KOPT-K1 (cell line): Measurements from ENCODE around the gene LRP1B.

ENCODE experiments used
- H3K27ac ChIP-seq: fragments of 200-600 bp; sonication (generic); 2 replicates; pipeline ENCODE4 v1.5.1; 2016; ENCODE audit warnings: antibody characterized with exemption, mild to moderate bottlenecking, low read depth, low read length; ENCODE audit not compliant: poor library complexity, severe bottlenecking
- H3K36me3 ChIP-seq: fragments of 200-600 bp; sonication (generic); 2 replicates; pipeline ENCODE4 v1.5.1; 2017; ENCODE audit warnings: antibody characterized with exemption, mild to moderate bottlenecking, low read length, moderate library complexity; ENCODE audit not compliant: insufficient read depth
- H3K9me3 ChIP-seq: fragments of 200-600 bp; sonication (generic); 2 replicates; pipeline ENCODE4 v1.5.1; 2017; ENCODE audit warnings: antibody characterized with exemption, low read length, mild to moderate bottlenecking; ENCODE audit not compliant: insufficient read depth, poor library complexity, severe bottlenecking

Gene LRP1B

GRCh38 chr2:141930803-141931202 lies 200.0 kb downstream of the LRP1B start:
- no peaks in the 10 kb centered on the region for H3K36me3 ChIP-seq
- H3K9me3 ChIP-seq = no peaks in the 10 kb centered on the region
- no peak overlapping the region for H3K27ac ChIP-seq

DNA sequence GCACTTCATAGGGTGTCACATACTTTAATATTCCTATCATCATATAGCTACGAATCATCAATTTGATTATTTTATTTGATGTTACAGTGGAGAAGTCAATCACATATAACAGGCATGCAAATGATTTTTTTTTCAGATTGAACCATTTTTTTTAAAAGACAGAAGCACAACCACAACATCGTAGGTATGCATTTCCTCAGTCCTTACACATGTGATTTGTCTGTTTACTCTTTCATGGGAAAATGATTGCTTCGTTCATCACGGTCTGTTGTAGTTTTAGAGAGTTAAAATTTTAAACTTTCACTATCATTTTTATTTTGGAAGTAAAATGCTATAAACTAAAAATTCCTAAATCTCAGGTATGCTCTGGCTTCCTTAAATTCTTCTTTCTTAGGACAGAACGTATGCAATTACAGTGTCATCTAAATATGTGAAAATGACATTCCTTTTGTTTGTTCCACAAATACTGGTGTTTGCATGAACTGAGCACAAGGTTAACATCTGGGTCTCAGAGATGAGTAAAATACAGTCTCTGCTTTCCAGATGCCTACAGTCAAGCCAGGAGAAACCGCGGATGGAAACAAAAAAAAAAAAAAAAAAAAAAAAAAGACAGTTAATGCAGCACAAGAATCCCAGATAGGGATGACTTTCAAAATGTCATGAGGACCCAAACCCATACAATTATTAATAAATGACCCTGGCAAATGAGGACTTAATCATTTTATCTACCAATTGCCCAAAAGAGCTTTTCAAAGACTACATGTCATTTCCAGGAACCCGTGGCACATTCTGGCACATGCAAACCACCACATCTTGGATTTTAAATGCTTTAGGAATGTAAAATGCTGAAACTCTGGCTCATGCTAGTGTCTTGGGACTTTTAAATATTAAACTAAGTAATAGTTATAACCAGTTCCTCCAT lies 201.2 kb downstream of the LRP1B start:
- no peak overlapping the region for H3K27ac ChIP-seq

DNA sequence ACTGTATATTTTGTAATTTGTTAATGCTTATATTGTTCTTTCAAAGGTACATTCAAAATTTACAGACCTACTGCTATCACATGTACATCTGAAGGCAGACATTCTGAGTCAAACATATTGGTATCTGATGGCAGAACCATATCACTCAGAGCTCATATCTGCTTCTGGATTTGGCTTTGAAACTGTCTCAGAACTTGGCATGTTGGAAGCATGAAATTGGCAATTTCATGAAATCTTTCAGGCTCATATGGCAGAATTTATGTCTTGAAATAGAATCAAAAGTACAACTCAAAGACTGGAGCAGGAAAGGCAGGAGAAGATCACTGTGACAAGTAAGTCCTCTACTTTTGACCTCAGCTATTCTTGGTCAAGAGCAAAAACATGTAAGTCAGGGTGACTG lies 202.3 kb downstream of the LRP1B start:
- no peaks in the 10 kb centered on the region for H3K9me3 ChIP-seq
- no peak overlapping the region for H3K27ac ChIP-seq
- H3K36me3 ChIP-seq = no peaks in the 10 kb centered on the region

More for the DNA sequence above, 201.2 kb downstream of the LRP1B start:
- Histone ChIP-seq H3K9me3 (no peaks in the 10 kb centered on the region), H3K36me3 (no peaks in the 10 kb centered on the region)

- Histone ChIP-seq H3K36me3 (no peaks in the 10 kb centered on the region), H3K9me3 (no peaks in the 10 kb centered on the region), H3K27ac (no peak overlapping the region)
Observed at GRCh38 chr2:141927536-141927935, 203.3 kb downstream of the LRP1B start.

DNA sequence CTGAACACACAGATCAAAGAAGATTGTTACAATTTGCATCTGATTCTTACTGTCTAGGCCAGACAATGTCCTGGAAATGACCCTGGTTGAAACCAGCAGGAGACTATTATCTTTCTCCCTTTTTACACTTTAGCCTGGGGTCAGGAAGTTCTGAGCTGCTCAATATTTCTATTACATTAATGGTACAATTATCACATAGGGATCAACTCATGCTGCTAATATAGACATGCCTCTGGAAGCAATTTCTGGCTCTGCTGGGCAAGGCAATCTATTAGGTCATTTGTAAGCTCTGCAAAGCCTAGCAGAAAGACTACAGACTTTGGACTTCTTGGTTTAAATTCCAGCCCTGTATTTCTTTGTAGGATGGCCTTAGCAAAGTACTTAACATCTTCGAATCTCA lies 205.3 kb downstream of the LRP1B start:
- no peaks in the 10 kb centered on the region for H3K9me3 ChIP-seq
- H3K27ac ChIP-seq = no peak overlapping the region
- H3K36me3 ChIP-seq = no peaks in the 10 kb centered on the region

DNA sequence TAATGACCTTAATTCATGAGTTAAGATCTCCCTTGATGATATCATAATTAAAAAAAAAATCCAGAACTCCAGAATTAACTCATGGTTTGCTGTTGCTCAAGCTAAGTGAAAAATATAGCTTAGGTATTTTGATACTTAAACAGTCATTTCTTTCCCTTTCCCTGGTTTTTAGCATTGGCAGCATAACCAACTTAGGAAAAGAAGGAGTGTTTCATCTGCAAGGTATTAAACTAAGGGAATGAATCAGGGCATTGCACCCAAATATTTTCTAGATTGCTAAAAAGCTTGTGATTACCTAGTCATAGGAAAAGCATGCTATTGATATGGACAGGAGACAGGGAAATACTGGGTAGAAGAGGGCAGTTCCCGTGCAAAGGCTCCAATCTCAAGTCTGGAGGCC lies 207.2 kb downstream of the LRP1B start:
- H3K9me3 ChIP-seq = no peaks in the 10 kb centered on the region
- H3K36me3 ChIP-seq = no peaks in the 10 kb centered on the region
- no peak overlapping the region for H3K27ac ChIP-seq

- Histone ChIP-seq H3K27ac (no peak overlapping the region), H3K36me3 (no peaks in the 10 kb centered on the region), H3K9me3 (no peaks in the 10 kb centered on the region)
Observed at GRCh38 chr2:141911485-141912066, 219.2 kb downstream of the LRP1B start.

DNA sequence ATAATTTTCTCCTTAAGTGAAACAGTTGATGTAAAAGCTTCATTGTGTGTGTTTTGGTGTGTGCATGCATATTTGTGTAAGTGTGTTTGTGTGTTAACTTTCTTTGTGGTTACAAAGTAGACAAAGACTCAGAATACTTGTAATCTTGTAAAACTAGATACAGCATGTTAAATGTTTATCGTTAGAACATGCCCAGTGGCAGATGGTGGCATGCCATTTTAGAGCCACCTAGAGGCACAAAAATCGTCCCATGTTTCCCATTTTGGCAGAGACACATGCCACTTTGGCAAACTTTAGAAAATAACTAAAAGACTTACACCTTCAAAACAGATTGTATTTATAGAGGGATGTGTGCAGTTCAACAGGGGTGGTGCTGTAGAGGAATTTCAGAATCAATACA lies 224.1 kb downstream of the LRP1B start:
- Histone ChIP-seq H3K36me3 (no peaks in the 10 kb centered on the region), H3K9me3 (no peaks in the 10 kb centered on the region), H3K27ac (no peak overlapping the region)

DNA sequence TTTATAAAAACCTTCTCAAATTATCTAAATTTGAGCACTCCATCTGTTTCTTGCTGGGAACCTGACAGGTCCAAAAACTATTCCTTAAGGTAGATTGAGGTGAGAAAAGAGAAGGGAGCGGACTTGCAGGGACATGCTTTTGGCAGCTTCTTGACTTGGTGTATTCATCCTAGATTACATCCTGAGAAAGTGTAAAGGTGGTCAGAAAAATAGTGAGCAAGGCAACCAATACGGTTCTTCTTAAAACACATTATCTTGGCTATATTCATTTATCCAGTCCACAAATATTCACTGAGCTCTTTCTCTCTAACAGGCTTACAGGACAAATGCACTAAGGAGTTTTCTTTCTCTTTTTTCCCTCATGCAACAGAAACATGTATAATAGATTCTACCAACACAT lies 230.0 kb downstream of the LRP1B start:
- H3K27ac ChIP-seq = no peak overlapping the region
- no peaks in the 10 kb centered on the region for H3K9me3 ChIP-seq
- H3K36me3 ChIP-seq = no peaks in the 10 kb centered on the region

GRCh38 chr2:141899740-141900139 lies 231.1 kb downstream of the LRP1B start:
- Histone ChIP-seq H3K27ac (no peak overlapping the region), H3K36me3 (no peaks in the 10 kb centered on the region), H3K9me3 (no peaks in the 10 kb centered on the region)

GRCh38 chr2:141889788-141890187 lies 241.0 kb downstream of the LRP1B start:
- Histone ChIP-seq H3K36me3 (no peaks in the 10 kb centered on the region), H3K9me3 (no peaks in the 10 kb centered on the region), H3K27ac (no peak overlapping the region)

DNA sequence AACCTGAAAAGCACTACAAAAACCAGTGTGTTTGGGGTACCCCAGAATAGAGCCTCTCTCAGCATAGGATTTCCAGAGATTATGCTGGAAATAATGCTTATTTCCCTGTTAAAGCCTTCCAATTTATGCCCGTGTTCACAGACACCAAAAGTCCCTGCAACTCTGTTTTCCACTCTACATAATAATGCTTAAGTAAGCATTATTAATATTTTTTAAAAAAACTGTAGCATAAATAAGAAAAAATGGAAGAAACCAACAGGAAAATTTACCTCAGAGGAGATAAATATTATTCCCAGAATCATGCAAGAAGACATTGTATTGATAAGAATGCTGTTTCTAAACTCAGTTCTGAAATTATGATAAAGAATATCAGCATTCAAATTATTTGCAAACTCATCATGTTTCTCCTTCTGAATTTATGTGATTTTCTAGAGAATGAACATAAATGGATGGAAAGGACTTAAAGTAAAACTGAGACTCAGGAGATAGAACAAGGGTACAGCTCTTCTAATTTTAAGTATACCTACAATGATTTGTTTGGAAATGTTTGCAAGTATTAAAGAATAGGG lies 241.7 kb downstream of the LRP1B start:
- no peaks in the 10 kb centered on the region for H3K9me3 ChIP-seq

DNA sequence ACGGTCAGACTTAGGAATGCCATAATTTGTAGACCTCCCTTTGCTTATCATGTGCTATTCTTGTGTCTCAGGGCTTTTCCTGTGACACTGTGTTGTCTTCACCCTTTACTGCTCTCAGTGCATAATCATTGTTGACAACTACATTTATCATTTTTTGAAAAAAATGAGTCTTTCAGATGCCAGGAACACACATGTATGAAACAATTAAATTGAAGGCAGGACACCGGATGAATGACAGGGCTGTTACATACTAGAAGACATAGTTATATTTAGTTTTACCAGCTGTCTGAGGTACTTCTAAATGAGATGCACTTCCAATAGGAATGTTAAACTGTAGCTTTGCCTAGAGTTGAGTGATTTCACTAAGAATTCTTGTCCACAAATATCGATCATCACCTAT lies 243.5 kb downstream of the LRP1B start:
- Histone ChIP-seq H3K9me3 (no peaks in the 10 kb centered on the region), H3K36me3 (no peaks in the 10 kb centered on the region), H3K27ac (no peak overlapping the region)

More for the DNA sequence above, 241.7 kb downstream of the LRP1B start:
- no peaks in the 10 kb centered on the region for H3K36me3 ChIP-seq
- H3K27ac ChIP-seq = no peak overlapping the region

- Histone ChIP-seq H3K36me3 (no peaks in the 10 kb centered on the region), H3K9me3 (no peaks in the 10 kb centered on the region), H3K27ac (no peak overlapping the region)
Observed at GRCh38 chr2:141878016-141878415, 252.8 kb downstream of the LRP1B start.

- Histone ChIP-seq H3K36me3 (no peaks in the 10 kb centered on the region), H3K9me3 (no peaks in the 10 kb centered on the region), H3K27ac (no peak overlapping the region)
Observed at GRCh38 chr2:141871913-141872634, 258.7 kb downstream of the LRP1B start.
